Fibroblast of skin of right biceps (primary cell): ENCODE results near the gene EPHA10.

Experiments used
- DNase-seq: peaks from one replicate; pipeline ENCODE4 v3.0.0-alpha.2; 2013

EPHA10 gene

GRCh38 chr1:37670133-37670532 lies 94.8 kb downstream of the EPHA10 start:
- DNase-seq, result no peak

DNA sequence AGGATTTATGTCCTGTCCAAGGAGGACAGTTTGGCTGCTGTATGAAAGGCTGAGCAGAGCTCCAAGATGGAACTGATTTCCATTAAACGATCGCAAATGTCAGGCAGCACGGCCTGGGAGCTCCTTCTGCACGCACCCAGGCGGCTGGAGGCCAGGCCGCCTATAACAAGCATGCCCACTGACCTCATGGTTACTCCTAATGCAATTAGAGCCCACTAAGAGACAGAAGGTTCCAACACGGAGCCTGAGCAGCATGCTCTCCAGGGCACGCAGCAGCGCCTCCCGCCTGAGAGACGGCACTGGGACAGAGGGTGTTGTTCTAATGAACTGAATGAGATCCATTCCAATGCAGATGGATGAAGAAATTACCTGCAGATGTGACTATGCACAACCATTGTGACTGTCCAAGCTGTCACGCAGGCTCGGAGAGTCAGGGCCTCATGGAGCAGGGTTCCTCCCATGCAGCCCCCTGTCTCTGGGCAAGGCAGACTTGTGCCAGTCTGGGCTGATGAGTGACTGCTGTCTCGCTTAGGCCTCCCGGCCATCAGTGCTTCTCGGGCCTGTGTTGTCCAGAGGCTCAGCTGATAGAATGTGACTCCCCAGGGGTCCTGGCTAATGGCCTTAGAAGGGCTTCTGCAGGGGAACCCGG lies 97.8 kb downstream of the EPHA10 start:
- DNase-seq, result no peak

DNA sequence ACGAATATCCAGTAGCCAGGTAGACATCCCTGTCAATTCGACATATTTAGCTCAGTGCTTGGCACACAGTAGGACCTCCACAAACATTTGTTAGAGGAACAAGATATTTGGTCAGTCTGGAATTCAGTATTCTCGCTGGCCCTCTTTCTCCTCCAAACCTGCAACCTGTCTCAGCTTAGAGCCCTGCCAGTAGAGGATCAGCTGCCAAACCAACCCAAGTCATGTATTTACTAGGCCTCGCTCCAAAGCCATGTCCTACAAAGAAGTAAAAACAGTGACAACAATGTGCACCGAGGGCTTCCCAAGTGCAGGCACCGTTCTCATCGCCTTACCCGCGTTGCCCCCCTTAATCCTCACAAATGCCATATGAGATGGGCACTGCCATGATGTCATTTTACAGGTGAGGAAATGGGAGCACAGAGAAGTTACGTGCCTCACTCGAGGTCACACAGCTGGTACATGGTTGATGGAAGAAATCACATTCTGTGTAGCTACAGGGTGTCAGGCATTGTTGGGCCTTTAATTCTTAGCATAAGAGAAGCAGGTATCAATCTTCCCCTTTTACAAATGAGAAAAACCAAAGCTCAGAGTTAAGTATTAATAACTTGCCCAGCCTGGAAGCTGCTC lies 98.6 kb downstream of the EPHA10 start:
- DNase-seq, result no peak
